SK-MEL-5 (cell line): ENCODE results near the gene WDR81. TPM values are rescaled to one million over a fixed set of nuclear protein-coding genes. Genes with fewer than 3 reads are reported as not detected.

Experiments used
- DNase-seq: peaks from one replicate; pipeline ENCODE4 v3.0.0-alpha.2; 2016; ENCODE audit warnings: low read depth, low spot score
- in situ Hi-C: cut with HindIII; loops from 2 replicates; pipeline ENCODE4 v1.10.0; 2016; ENCODE audit warnings: low sequenced_read_pairs, high pct_unique_total_duplicates, low pct_unique_long_range_greater_than_20kb
- total RNA-seq: library from RNA; depleted of rRNA; stranded (reverse); fragments of >200 nt; shearing (Covaris generic); gene quantifications from 2 replicates; pipeline ENCODE4 v1.2.3, GENCODE V29; 2014

The WDR81 gene
- total RNA-seq, 1 experiment from 2014 or later: 5.5 TPM

GRCh38 chr17:1742371-1743087, 18.0 kb downstream of the WDR81 start, which contains the start of gene SERPINF2:
TSS of gene SERPINF2 (plus strand) at chr17:1742871. CDS start at chr17:1744996, 2,125 bp downstream.
- no peak for DNase-seq
- in situ Hi-C loops: no loop called here

- in situ Hi-C loops: no loop called here
- DNase-seq: no peak
Observed at GRCh38 chr17:1743088-1743439, 18.6 kb downstream of the WDR81 start.

- DNase-seq: no peak
- in situ Hi-C loops: no loop called here
Observed at GRCh38 chr17:1744551-1745512, 20.3 kb downstream of the WDR81 start.

GRCh38 chr17:1745513-1746020, 21.1 kb downstream of the WDR81 start:
- in situ Hi-C loops: no loop called here
- no peak for DNase-seq

DNA sequence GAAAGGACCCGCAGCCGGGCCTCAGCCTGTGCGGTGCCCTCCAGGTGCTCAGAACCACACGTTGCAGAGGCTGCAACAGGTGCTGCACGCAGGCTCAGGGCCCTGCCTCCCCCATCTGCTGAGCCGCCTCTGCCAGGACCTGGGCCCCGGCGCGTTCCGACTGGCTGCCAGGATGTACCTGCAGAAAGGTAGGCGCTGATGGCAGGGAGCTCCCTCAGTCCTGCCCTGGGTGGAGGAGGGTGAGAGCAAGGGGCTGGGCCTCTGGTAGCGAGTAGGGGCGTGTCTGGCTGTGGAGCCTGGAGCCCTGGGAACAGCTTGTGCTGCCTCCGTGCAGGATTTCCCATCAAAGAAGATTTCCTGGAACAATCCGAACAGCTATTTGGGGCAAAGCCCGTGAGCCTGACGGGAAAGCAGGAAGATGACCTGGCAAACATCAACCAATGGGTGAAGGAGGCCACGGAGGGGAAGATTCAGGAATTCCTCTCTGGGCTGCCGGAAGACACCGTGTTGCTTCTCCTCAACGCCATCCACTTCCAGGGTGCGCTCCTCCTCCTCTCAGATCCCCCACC, 22.6 kb downstream of the WDR81 start:
- DNase-seq: no peak
- in situ Hi-C loops: no loop called here

DNA sequence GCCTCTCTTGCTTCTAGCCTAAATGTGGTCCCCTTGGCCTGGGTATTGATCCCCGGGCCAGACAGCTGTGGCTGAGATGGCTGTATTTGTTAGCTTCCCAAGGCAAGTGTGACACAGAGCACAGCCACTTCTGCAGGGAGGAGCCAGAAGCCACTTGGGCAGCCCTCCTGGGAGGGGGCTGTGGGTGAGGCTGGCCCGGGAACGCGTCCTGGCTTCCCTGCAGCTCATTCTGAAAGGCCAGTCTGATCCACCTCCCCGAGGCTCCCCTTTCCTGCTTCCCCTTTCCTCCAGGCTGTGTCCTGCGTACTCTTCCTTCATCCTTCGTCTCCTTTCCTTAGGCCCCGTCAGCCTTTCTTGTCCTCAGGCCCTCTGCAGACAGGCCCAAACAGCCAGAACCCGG, 26.1 kb downstream of the WDR81 start:
- no peak for DNase-seq
- in situ Hi-C loops: no loop called here

DNA sequence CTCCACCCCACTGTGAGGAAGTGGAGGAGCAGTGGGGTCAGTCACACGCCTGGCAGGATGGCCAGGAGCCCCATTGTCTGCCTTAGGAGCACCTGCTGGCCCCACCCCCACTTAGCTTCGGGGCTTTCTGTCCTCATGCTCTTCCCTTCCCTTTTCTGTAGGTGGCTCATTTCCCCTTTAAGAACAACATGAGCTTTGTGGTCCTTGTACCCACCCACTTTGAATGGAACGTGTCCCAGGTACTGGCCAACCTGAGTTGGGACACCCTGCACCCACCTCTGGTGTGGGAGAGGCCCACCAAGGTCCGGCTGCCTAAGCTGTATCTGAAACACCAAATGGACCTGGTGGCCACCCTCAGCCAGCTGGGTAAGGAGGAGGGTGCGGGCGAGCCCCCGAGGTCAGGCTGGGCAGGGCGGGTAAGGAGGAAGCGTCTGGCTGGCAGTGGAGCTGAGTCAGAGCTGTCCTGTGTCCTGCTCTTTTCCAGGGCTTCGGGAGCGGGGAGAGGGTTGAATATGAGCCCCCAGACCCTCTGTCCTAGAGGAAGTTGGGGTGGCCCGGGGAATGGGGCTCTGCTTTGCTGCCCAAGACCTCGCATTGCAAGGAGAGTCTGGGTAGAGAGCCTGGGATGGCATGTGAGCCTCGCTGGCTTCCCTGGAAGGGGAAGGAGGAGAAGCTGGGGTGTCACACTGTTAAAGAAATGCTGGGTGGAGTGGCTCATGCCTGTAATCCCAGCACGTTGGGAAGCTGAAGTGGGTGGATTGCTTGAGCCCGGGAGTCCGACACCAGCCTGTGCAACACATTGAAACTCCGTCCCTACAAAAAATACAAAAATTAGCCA, 28.1 kb downstream of the WDR81 start:
- DNase-seq: peak; percentile 30
- in situ Hi-C loops: no loop called here

- DNase-seq: no peak
- in situ Hi-C loops: no loop called here
Observed at GRCh38 chr17:1753767-1754429, 29.4 kb downstream of the WDR81 start.

DNA sequence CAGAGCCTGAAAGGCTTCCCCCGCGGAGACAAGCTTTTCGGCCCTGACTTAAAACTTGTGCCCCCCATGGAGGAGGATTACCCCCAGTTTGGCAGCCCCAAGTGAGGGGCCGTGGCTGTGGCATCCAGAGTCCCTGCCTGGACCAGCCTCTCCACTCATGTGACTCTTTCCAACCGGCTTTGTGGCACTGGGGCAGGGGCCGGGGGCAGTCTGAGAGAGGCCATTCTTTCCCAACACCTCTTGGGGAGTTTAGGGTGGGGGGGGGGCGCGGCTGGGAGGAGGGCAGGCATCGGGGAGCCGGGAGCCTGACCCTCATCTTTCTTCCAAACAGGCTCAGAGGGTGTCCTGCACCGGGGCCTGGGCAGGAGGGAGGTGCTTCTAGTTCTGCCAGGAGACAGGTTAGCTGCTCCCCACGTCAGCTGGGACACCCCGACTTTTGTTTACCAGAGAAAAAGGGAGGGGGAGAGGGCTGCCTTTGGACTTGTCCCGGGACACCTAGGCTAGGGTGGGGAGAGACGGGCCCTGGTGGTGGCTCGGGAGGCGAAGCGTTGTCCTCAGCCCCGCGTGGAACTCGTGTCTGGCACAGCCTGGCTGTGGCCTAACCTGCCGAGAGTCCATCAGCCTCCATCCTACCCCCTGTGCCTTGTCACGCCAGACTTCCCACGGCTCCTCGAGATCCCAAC, 30.1 kb downstream of the WDR81 start:
- in situ Hi-C loops: no loop called here
- no peak for DNase-seq

GRCh38 chr17:1755252-1755826, 30.8 kb downstream of the WDR81 start:
- in situ Hi-C loops: no loop called here

DNA sequence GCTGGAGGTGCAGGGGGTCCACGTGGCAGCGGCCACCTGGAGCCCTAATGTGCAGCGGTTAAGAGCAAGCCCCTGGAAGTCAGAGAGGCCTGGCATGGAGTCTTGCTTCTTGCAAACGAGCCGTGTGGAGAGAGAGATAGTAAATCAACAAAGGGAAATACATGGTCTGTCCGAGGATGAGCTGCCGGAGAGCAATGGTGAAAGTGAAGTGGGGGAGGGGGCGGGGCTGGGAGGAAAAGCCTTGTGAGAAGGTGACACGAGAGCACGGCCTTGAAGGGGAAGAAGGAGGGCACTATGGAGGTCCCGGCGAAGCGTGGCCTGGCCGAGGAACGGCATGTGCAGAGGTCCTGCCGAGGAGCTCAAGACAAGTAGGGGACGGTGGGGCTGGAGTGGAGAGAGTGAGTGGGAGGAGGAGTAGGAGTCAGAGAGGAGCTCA, 31.3 kb downstream of the WDR81 start:
- DNase-seq: no peak
- in situ Hi-C loops: no loop called here

More at GRCh38 chr17:1755252-1755826, 30.8 kb downstream of the WDR81 start:
- DNase-seq: no peak

GRCh38 chr17:1758807-1759206, 34.3 kb downstream of the WDR81 start:
- DNase-seq: no peak
- in situ Hi-C loops: no loop called here

- DNase-seq: no peak
- in situ Hi-C loops: no loop called here
Observed at GRCh38 chr17:1759529-1759928, 35.0 kb downstream of the WDR81 start.

DNA sequence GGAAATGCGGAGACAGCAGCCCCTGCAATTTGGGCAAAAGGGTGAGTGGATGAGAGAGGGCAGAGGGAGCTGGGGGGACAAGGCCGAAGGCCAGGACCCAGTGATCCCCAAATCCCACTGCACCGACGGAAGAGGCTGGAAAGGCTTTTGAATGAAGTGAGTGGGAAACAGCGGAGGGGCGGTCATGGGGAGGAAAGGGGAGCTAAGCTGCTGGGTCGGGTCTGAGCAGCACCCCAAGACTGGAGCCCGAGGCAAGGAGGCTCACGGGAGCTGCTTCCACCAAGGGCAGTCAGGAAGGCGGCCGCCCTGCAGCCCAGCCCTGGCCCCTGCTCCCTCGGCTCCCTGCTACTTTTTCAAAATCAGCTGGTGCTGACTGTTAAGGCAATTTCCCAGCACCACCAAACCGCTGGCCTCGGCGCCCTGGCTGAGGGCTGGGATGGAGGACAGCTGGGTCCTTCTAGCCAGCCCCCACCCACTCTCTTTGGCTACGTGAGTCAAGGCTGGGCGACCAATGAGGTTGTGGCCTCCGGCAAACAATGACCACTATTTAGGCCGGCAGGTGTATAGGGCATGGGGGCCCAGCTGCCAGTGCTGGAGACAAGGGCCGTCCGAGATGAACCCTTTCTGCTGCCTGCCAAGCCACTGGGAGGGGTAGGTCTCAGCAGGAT, 37.9 kb downstream of the WDR81 start:
- peak; percentile 28 for DNase-seq
- in situ Hi-C loops: no loop called here
